ENCODE data around the gene HOXA1. TPM values are rescaled to one million over a fixed set of nuclear protein-coding genes. Genes with fewer than 3 reads are reported as not detected.

HOXA1 gene
- total RNA-seq, 1 experiment from 2014 or later, result 8.8 TPM

DNA sequence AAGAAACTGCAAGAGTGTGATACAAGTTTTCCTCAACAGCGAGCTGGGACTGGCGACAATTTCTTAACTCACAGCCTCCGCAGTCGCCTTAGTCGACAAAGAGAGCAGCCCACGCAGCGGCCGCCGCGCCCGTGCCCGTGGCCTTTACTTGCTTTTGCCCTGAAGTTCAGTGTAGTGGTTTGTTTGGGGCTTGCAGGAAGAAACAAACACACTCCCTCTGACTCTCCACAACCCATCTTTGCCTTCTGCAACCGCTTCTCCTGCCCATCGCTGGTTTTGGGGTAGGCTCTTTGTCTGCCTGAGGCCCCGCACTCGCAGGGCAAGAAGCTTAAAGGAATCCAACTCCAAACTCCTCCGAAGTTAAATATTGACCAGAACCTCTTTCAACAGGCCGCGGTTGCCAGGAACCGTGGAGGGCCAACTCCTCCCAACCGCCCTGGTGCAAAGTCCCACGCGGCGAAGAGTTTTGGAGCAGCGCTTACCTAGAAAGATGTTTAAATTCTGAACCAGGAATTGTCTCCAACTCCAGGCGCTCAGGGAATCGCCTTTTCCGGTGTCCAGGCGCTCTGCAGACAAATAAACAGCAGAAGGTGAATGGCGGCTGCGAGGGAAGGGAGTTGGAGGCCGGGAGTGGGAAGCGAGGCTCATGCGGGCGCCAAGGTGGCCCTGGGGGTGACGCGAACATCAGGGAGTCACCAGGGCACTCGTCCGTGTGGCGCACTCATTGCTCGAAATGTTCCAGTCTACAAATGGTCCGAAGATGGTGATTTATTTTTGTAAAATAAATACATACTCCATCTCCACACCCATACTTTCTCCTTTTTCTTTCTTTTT lies 26.5 kb upstream of the HOXA1 start:
- in situ Hi-C loops (cut with HindIII; ENCODE audit: low pct_unique_long_range_greater_than_20kb, low sequenced_read_pairs), result no loop called here

DNA sequence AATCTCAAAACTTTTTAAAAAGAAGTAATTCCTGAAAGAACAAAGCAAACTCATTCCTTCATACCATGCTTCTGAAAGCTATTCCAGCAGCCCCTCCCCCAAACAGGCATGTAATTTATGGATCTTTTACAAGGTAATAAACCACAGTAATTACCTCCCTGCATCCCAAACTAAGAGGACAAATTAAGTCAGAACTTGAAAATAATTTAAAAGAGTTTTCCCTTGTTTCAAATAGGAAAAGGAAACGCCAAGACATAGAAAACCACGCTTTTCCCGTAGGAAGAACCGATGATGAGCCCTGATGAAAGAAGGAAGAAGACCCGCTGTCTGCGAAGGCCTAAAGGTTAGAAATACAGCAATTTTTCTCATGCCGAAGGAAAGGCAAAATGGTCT lies 25.9 kb upstream of the HOXA1 start:
- DNase-seq (ENCODE audit: low read depth, low spot score) (no peak), ATAC-seq (no peak)
- Histone ChIP-seq H3K27ac (ENCODE audit: low read length) (peak overlapping the region; percentile 99), H3K4me3 (ENCODE audit: low read depth in 2 of 2, low read length in 2 of 2) (peak overlapping the region; percentile 51 to 67), H3K36me3 (ENCODE audit: control insufficient read depth, insufficient read depth, low read length) (no peaks in the 10 kb centered on the region), H3K27me3 (ENCODE audit: control insufficient read depth, insufficient read depth, low read length) (no peaks in the 10 kb centered on the region), H3K9me3 (ENCODE audit: control insufficient read depth, insufficient read depth, low read depth, low read length) (no peaks in the 10 kb centered on the region), H3K4me1 (ENCODE audit: control insufficient read depth, insufficient read depth, low read length) (peaks cover 85% of the 10 kb centered on the region)
- CTCF ChIA-PET, result interaction anchor here (1.3 kb wide), 1 partner anchor 29 kb away, joined by 4 read pairs; no protein-coding TSS in a partner anchor
- intact Hi-C loops (cut with micrococcal nuclease; ENCODE audit: unreplicated experiment), result loop anchor here (1.0 kb wide), 1 partner anchor 7 kb away; no protein-coding TSS in a partner anchor
- TF ChIP-seq TCF7L2 (IDR thresholded peaks at IDR 0.05; ENCODE audit: low read depth, low read length) (peak; percentile 50; the same call in 1 of the 2 replicates), POLR2AphosphoS5 (IDR thresholded peaks at IDR 0.05; ENCODE audit: low read depth, low read length) (no peak)
- TF ChIP-seq, protein P1, sequence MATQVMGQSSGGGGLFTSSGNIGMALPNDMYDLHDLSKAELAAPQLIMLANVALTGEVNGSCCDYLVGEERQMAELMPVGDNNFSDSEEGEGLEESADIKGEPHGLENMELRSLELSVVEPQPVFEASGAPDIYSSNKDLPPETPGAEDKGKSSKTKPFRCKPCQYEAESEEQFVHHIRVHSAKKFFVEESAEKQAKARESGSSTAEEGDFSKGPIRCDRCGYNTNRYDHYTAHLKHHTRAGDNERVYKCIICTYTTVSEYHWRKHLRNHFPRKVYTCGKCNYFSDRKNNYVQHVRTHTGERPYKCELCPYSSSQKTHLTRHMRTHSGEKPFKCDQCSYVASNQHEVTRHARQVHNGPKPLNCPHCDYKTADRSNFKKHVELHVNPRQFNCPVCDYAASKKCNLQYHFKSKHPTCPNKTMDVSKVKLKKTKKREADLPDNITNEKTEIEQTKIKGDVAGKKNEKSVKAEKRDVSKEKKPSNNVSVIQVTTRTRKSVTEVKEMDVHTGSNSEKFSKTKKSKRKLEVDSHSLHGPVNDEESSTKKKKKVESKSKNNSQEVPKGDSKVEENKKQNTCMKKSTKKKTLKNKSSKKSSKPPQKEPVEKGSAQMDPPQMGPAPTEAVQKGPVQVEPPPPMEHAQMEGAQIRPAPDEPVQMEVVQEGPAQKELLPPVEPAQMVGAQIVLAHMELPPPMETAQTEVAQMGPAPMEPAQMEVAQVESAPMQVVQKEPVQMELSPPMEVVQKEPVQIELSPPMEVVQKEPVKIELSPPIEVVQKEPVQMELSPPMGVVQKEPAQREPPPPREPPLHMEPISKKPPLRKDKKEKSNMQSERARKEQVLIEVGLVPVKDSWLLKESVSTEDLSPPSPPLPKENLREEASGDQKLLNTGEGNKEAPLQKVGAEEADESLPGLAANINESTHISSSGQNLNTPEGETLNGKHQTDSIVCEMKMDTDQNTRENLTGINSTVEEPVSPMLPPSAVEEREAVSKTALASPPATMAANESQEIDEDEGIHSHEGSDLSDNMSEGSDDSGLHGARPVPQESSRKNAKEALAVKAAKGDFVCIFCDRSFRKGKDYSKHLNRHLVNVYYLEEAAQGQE (IDR thresholded peaks at IDR 0.05; ENCODE audit: insufficient read depth in 1 of 2, low read depth in 2 of 2, low read length in 1 of 2), result no peak
- in situ Hi-C loops (cut with HindIII; ENCODE audit: low pct_unique_long_range_greater_than_20kb, low sequenced_read_pairs), result no loop called here
- POLR2A ChIA-PET, result interaction anchor here (0.6 kb wide), 2 partner anchors 264 to 443 kb away, joined by 3 to 14 read pairs; no protein-coding TSS in a partner anchor
- BruUV-seq (replicated peaks), result no TSS peak

More for the DNA sequence above, 26.5 kb upstream of the HOXA1 start:
- ChIA-PET POLR2A (interaction anchor here (0.6 kb wide), 3 partner anchors 263 to 443 kb away, joined by 3 to 14 read pairs (median 3); no protein-coding TSS in a partner anchor), CTCF (no interaction called here)
- DNase-seq (ENCODE audit: low read depth, low spot score) (no peak), ATAC-seq (peak; percentile 46)
- no TSS peak for BruUV-seq (replicated peaks)
- no peaks in the 10 kb centered on the region for H3K36me3 ChIP-seq (ENCODE audit: control insufficient read depth, insufficient read depth, low read length)
- H3K4me3 ChIP-seq (ENCODE audit: low read depth in 2 of 2, low read length in 2 of 2), result peak overlapping the region; percentile 51 to 67
- H3K4me1 ChIP-seq (ENCODE audit: control insufficient read depth, insufficient read depth, low read length), result peaks cover 85% of the 10 kb centered on the region
- H3K27ac ChIP-seq (ENCODE audit: low read length), result peak overlapping the region; percentile 99
- no peaks in the 10 kb centered on the region for H3K27me3 ChIP-seq (ENCODE audit: control insufficient read depth, insufficient read depth, low read length)
- TF ChIP-seq, protein P1 (IDR thresholded peaks at IDR 0.05; ENCODE audit: insufficient read depth in 1 of 2, low read depth in 2 of 2, low read length in 1 of 2), result no peak
- TF ChIP-seq TCF7L2 (IDR thresholded peaks at IDR 0.05; ENCODE audit: low read depth, low read length), result 0 out of 2 replicates have a peak, but pooled peaks have one; percentile 7
- no peaks in the 10 kb centered on the region for H3K9me3 ChIP-seq (ENCODE audit: control insufficient read depth, insufficient read depth, low read depth, low read length)
- intact Hi-C loops (cut with micrococcal nuclease; ENCODE audit: unreplicated experiment), result loop anchor here (1.0 kb wide), 1 partner anchor 8 kb away; no protein-coding TSS in a partner anchor
